NOMO-1 (cell line): ENCODE measurements around the gene THTPA.
"Not testable (repeated sequence)": the region's sequence is repeated elsewhere in the genome, so short reads cannot be mapped to it uniquely, and the experiment has no call there.

Experiments
- DNase-seq, 2 experiments: peaks; one replicate each; lab custom pipeline; 2025; ENCODE audit not compliant: unreplicated experiment in 2 of 2; lab: John Stamatoyannopoulos, UW

THTPA gene

GRCh38 chr14:23580152-23580926, 24.3 kb downstream of the THTPA start:
- DNase-seq, result no peak

- no peak for DNase-seq
Observed at GRCh38 chr14:23580948-23581281, 24.8 kb downstream of the THTPA start.

GRCh38 chr14:23582906-23583760, 27.1 kb downstream of the THTPA start:
- no peak for DNase-seq

- DNase-seq, result not testable (repeated sequence)
Observed at GRCh38 chr14:23583761-23584526, 27.9 kb downstream of the THTPA start.

GRCh38 chr14:23584527-23585203, 28.6 kb downstream of the THTPA start:
- DNase-seq, result not testable (repeated sequence)

- DNase-seq, result peak; percentile 68 to 74
Observed at GRCh38 chr14:23588884-23589598, 33.0 kb downstream of the THTPA start.

- no peak for DNase-seq
Observed at GRCh38 chr14:23589606-23590005, 33.5 kb downstream of the THTPA start.

GRCh38 chr14:23590198-23590597, 34.1 kb downstream of the THTPA start:
- DNase-seq, result no peak

- not testable (repeated sequence) for DNase-seq
Observed at GRCh38 chr14:23594191-23594590, 38.1 kb downstream of the THTPA start.

- DNase-seq, result no peak
Observed at GRCh38 chr14:23600322-23600707, 44.2 kb downstream of the THTPA start.

GRCh38 chr14:23600806-23601205, 44.7 kb downstream of the THTPA start:
- DNase-seq, result no peak

GRCh38 chr14:23601424-23601823, 45.4 kb downstream of the THTPA start:
- no peak for DNase-seq

- no peak for DNase-seq
Observed at GRCh38 chr14:23601845-23602180, 45.7 kb downstream of the THTPA start.

- no peak for DNase-seq
Observed at GRCh38 chr14:23602181-23603095, 46.4 kb downstream of the THTPA start.

- DNase-seq, result no peak
Observed at GRCh38 chr14:23603103-23603502, 47.0 kb downstream of the THTPA start.

GRCh38 chr14:23604148-23604547, 48.1 kb downstream of the THTPA start:
- no peak for DNase-seq

- DNase-seq, result no peak
Observed at GRCh38 chr14:23604675-23605170, 48.7 kb downstream of the THTPA start.

GRCh38 chr14:23605931-23606585, 50.0 kb downstream of the THTPA start:
- no peak for DNase-seq
